Tibial nerve (tissue), 3 donors: ENCODE measurements around the gene ROBO1.

Experiments used
- CTCF ChIP-seq, 5 experiments: fragments of 200-600 bp in 3 of 5; fragments of 450-650 bp in 2 of 5; sonication (generic) in 3 of 5; IDR thresholded peaks; one replicate each; pipeline ENCODE4 v1.5.1; 2016 to 2019; ENCODE audit warnings: antibody characterized with exemption in 5 of 5, mild to moderate bottlenecking in 3 of 5, moderate library complexity in 2 of 5
- POLR2A ChIP-seq, 2 donors: fragments of 450-650 bp; IDR thresholded peaks; one replicate each; pipeline ENCODE4 v1.6.1; 2017; ENCODE audit warnings: antibody characterized with exemption in 2 of 2, mild to moderate bottlenecking in 2 of 2, moderate library complexity in 2 of 2

- no peak for TF ChIP-seq POLR2A (IDR thresholded peaks at IDR 0.05)
- TF ChIP-seq CTCF (IDR thresholded peaks at IDR 0.05): no peak
Measured at GRCh38 chr3:79761441-79761840, 6.4 kb downstream of the ROBO1 start.
